ENCODE data around the gene TLX2.
"Not testable (repeated sequence)": the region's sequence is repeated elsewhere in the genome, so short reads cannot be mapped to it uniquely, and the experiment has no call there.

TLX2 gene

DNA sequence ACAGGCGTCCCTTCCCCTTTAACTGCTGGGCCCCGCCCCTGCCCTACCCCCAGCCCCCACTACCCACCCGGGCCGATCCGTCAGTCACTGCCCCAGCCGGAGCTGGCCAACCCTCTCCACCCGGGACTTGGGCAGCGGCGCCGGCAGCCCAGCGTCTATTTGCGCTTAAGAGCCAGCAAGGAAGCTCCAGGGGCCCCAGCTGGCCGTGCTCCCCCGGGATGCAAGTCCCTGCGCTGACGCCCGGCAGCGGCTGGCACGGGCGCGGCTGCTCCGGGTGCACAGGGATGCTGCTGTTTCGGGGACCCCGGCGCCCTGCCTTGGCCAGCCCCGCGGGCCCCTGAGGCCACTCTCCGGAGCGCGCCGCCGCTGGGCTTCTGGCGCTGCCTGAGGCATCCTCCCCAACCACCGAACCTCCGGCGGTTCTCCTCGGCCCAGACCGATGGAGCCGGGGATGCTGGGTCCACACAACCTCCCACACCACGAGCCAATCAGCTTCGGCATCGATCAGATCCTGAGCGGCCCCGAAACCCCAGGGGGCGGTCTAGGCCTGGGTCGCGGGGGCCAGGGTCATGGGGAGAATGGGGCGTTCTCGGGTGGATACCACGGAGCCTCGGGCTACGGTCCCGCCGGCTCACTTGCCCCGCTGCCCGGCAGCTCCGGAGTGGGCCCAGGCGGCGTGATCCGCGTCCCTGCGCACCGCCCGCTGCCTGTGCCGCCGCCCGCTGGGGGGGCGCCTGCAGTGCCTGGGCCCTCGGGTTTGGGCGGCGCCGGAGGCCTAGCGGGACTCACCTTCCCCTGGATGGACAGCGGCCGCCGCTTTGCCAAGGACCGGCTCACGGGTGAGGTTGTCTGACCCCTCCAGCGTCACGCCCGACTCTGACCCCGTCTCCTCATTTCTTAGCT lies at the start of gene TLX2:
TSS of gene TLX2 (plus strand) at position 83 of the 903 bp plus-strand sequence. CDS start at position 440, 357 bp downstream.
- DNase-seq (ENCODE audit: low read depth) = no peak

DNA sequence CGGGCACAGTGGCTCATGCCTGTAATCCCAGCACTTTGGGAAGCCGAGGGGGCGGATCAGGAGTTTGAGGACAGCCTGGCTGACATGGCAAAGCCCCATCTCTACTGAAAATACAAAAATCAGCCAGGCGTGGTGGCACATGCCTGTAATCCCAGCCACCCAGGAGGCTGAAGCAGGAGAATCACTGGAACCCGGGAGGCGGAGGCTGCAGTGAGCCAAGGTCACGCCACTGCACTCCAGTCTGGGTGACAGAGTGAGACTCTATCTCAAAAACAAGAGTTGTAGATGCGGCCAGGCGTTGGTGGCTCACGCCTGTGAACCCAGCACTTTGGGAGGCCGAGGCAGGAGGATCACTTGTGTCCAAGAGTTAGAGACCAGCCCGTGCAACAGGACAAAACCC lies 43.5 kb upstream of the TLX2 start:
- DNase-seq (ENCODE audit: low read depth) = not testable (repeated sequence)

DNA sequence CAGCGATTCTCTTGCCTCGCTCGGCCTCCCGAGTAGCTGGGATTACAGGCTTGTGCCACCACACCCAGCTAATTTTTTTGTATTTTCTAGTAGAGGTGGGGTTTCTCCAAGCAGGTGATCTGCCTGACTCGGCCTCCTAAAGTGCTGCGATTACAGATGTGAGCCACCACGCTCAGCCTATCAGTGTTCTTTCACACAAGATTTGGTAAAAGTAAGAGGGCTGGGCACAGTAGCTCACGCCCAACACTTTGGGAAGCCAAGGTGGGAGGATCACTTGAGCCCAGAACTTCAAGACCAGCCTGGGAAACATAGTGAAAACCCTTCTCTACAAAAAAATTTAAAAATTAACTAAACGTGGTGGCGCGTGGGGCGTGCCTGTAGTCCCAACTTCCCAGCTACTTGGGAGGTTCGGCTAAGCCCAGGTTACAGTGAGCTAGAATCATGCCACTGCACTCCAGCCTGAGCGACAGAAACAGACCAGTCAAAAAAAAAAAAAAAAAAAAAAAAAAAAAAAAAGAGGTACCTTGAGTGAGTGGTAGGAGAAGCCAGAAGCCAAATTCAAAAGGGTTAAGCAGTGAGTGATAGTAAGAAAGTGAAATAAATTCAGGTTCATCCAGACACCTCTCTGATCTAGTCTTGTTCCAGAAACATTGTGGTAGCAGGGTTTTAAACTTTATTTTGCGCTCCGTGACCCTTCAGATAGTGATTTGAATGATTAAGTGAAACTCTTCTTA lies 42.8 kb upstream of the TLX2 start:
- DNase-seq (ENCODE audit: low read depth) = no peak

DNA sequence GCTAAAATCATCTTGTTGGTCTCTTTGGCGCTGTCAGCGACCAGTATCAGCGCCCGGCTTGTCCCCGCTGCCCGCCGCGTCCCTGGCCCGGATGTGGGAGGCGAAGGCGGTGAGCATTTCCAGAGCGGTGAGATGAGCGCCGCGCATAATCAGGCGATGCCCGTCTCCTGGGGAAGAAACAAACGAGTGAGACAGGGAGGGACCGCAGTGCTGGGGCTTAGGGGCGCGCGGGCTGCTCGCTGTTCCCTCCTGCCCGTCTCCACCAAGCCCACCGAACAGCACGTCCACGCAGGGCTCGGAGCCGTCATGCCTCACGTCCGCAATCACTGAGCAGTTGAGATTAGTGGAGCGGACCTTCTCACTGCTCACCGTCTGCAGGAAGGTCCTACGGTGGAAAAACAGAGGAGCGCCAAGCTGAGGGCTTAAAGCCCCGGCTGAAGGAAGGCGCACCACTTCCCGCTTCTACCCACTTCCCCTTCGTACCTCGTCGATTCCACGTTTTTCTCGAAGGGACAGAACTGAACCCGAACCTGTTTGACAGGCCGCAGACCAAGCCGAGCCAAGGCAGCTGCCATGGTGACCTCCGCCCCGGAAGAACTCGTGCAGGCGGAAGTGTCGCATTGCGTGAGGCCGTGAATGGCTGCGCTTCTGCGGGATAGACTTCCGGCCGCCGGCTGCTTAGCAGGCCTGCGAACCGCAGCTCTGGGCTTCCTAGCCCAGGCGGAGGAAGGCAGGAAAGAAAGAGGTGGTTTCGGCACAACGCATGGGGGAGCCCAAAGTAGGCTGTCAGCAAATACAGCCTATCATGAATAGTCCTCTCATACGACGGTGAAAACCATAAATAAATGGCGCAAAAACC lies 41.9 kb upstream of the TLX2 start, which contains the start of gene MRPL53:
TSS of gene MRPL53 (minus strand) at position 595 of the 859 bp plus-strand sequence. CDS start at position 575, 20 bp downstream.
- peak; percentile 96 for DNase-seq (ENCODE audit: low read depth)

DNA sequence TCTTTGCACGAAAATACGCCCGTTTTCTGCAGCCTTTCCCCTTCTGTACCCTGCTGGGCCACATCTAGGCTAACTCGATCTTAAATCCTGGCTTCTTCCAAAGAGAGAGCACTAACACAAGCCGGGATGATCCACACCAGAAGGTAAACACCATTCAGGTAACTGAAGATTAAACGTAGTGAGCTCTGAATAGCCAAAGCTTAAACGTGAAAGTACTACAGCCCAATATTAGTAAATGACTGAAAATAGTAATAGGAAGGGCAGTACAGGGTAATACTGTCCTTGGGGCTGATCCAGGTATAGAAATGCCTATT lies 41.3 kb upstream of the TLX2 start:
- DNase-seq (ENCODE audit: low read depth) = no peak

DNA sequence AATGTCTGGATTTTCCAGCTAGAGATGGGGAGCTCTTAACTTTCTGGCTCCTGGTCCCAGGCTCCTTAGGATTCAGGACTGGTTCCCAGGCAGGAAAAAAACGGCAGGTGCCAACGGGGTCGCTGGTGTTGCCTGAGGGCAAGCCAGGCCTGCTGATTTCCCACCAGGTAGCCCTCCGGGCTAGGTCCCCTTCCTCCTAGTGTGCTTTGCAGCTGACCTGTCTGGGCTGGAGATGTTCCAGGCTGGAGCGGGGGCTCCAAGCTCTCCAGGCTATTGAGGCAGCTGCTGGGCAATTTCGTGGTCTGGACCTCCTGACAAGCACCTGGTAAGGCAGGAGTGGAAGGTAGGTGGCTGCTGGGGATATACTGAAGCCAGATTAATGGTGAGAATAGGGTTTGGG lies 39.8 kb upstream of the TLX2 start:
- DNase-seq (ENCODE audit: low read depth) = no peak

DNA sequence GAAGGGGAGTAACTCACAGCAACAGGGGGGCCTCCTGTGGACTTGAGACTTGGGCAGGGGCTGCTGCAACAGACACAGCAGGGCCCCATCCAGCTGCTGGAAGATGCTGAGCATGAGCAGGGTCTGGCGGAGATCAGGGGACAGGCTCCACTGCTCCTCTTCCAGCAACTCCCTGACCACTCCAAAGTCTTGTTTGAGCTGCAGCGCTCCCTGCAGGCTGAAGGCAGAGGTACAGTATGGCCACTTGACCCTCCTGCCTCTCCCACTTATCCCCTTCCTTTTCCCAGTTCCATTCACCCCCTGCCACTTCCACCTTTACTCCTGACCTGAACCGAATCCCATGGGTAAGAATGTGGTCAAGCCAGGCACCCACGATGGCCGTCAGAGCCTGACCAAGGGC lies 39.4 kb upstream of the TLX2 start:
- DNase-seq (ENCODE audit: low read depth) = no peak

DNA sequence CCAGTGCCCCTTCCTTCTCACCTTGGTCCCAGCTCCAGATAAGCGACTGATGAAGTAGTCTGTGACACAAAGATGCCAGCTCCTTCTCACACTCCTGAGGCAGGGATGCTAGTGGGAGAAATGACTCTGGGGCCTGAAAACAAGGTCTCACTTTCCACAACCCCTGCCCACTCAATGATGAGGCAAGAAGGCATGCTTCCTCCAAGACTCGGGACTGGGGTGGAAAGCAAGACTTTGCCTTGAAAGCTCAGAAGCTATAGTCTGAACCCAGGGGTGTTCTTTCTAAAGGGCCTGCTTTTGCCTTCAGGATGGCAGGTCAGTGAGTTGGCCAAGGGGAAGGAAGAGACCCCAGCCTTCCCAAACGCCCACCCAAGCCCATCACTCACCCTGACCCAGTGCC lies 32.8 kb upstream of the TLX2 start:
- DNase-seq (ENCODE audit: low read depth) = no peak

DNA sequence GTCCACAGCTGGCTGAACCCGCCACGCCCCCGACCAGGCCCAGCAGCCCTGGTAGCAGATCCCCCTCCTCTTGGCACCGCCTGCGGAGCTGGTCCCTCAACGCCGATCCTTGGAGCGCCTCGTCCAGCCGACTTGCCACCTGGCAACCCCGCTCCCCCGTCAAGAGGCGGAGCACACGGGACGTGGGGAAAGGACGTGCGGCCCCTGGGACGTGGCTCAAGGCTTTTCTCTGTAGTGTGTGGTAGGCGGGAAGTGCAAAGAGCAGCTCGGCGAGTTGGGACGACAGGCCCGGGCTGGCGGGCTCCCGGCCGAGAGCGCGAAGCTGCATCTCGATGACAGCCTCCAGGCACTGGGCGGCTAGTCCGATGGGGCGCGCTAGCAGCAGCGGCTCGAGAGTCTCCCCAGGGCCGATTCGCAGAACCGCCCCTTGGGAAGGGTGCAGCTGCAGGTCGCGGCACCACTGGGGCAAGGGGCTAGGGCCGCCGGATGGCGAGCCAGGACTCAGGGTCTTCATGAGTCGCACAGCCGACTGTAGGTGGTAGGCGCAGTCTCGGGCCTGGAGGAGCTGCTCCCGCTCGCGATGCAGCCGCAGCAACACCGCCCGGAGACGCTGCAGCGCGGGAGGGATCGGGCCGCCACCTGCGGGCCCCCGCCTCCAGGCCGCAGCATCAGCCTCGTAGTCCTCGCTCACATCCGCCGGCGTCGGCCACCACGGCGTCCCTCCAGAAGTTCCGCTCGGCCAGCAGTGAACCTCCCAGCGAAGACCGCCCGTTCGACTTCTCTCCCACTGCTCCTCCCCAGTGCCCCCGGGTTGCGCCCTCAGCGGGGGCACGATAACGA lies 32.1 kb upstream of the TLX2 start:
- peak; percentile 27 for DNase-seq (ENCODE audit: low read depth)

DNA sequence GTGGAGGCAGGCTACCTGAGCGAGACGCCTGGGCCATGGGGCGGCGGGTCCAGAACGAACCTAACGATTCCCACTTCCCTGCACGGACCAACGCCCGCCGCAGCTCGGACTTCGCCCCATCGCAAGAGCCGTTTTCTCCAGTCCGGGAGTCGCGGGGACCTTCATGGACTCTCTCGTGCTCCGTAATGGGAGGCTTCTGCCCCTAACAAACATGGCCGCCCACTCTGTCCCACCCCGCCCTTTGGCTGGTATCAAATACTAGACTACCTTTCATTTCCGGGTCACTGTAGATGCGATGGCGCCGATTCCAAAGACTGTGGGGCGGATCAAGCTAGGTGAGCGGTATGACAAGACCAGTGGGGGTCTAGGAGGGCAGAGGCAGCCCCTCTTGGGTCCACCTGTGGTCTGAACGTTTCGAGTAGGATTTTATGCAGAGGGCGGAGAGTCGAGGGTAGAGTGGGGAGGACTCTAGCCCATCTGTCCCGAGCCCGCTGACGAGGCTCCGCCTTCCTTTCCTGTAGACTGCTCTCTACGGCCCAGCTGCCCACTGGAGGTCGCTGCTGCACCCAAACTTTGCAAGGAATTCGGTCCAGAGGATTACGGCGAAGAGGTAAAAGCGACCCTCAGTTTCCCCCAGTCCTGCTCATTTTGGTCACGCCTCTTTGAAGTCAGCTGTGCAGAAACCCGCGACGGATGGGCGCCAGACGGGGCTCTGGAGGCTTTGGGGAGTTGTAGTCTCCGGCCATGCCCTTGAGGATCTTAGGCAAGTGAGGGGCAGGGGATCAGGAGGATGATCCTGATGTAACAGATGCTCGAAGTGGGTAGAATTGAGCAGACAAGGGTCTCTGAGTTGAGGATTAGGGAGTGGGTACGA lies 31.2 kb upstream of the TLX2 start, which contains the start of the genes CCDC142 and TTC31:
TSS of gene CCDC142 (minus strand) at position 198 of the 874 bp plus-strand sequence. CDS start at position 37, 161 bp downstream.
TSS of gene TTC31 (plus strand) at position 281 of the 874 bp plus-strand sequence. CDS start at position 296, 15 bp downstream.
- peak; percentile 90 for DNase-seq (ENCODE audit: low read depth)

DNA sequence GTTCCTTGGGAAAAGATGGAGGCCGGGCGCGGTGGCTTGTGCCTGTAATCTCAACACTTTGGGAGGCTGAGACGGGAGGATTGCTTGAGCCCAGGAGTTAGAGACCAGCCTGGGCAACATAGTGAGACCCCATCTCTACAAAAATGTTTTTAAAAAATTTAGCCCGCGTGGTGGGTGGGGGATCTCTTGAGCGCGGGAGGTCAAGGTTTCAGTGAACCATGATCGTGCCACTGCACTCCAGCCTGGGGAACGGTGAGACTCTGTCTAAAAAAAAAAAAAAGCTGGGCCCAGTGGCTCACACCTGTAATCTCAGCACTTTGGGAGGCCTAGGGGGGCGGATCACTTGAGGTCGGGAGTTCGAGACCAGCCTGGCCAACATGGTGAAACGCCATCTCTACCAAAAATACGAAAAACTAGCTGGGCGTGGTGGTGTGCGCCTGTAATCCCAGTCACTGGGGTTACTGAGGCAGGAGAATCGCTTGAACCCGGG lies 30.5 kb upstream of the TLX2 start:
- DNase-seq (ENCODE audit: low read depth) = not testable (repeated sequence)

DNA sequence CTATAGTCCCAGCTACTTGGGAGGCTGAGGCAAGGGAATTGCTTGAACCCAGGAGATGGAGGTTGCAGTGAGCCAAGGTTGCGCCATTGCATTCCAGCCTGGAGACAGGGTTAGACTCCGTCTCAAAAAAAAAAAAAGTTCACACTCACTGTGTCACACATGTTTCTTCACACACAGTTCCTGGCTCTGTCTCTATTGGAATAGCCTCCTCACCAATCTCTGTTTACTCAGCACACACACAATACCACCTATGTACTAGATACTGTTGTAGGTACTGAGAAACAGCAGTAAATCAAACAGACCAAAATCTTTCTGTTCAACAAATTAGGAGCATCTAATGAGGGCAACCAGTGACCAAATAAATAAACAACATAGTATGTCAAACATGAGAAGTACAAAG lies 28.1 kb upstream of the TLX2 start:
- no peak for DNase-seq (ENCODE audit: low read depth)

DNA sequence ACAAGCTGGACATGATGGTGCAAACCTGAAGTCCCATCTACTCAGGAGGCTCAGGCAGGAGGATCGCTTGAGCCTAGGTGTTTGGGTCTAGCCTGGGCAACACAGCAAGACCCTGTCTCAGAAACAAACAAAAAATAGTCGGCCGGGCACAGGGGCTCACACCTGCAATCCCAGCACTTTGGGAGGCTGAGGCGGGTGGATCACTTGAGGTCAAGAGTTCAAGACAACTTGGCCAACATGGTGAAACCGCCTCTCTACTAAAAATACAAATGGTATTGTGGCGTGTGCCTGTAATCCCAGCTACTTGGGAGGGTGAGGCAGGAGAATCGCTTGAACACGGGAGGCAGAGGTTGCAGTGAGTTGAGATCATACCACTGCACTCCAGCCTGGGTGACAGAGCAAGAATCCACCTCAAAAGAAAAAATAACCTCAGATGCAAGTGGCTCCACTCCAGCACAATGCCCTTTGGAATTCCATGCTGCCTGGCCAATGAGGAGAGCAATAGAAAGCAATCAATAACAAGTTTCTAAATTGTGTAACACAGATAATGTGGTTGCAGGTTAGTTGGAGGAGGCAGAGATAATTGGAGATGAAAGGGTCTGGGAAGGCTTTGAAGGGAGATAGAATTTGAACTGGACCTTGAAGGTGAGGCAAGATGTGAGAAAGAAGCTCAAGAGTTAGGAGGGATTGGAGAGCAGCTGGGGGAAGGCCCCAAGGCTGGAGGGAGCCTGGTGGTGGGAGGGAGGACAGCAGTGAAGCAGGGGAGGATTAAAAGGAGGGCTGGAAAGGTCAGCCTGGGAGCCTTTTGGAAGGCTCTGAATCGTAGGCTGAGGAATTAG lies 25.4 kb upstream of the TLX2 start:
- DNase-seq (ENCODE audit: low read depth) = no peak

DNA sequence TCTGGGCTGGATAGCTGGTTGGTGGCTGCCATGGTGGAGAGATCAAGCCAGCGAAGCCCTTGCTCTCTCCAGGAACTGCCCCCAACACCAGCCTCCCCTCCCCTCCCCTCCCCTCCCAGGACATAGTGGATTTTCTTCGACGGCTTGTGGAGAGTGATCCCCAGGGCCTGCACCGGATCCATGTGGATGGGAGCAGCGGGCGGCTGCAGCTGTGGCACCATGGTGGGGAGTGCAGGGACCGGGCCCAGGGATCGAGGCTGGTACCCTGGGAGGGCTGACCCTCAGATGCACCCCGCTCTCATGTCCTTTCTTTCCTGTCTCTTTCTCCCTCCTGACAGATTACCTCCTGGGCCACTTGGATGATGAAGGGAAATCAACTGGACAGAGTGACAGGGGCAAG lies 24.3 kb upstream of the TLX2 start:
- no peak for DNase-seq (ENCODE audit: low read depth)

DNA sequence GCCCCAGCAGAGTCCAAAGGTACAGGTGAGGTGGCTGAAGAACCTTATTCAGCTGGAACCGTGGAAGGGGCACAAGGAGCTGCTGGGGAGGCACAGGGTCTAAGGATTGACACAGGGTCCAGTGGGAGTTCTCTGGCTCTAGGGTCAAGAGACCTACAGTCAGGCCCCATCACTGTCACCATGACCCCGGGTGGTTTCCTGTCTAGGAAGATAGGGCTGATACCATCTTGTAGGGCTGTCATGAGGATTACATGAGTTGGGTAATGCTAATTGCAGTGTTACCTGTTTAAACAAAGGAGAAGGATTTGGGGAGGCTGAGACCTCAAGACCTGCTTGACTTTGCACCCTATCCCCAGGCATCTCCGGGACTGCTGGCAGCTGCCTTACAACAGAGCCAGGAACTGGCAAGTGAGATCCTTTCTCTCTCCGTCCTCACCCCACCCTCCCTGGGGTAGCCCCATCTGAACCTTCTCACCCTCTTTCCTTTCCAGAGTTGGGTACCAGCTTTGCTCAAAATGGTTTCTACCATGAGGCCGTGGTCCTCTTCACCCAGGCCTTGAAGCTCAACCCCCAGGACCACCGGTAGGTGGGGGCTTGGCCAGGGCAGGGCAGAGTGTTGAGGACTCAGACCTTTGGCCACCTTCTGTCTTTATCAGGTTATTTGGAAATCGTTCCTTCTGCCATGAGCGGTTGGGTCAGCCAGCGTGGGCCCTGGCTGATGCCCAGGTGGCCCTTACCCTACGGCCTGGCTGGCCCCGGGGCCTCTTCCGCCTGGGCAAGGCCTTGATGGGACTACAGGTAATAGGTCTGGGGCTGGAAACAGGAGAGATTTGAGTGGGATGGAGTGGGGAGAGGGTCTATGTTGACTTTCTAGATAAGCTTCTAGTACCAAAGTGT lies 22.4 kb upstream of the TLX2 start:
- no peak for DNase-seq (ENCODE audit: low read depth)

DNA sequence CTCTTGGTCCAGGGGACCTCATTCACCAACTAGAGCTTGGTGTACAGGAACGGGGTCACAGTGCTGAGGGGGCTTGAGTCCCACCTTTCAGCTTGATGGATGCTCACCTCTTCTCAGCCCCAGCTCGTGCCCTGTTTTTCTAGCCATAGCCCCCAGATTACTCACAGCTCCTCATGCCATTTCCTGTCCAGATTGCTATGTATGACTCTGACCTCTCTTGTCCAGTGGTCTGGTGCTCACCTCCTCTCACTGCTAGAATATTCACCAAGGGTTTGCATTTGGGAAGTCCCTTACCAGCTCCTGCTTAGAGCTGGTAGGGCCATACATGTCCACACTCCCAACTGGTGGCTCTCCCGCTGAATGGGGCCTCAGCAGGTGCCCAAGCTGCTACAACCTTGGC lies 20.7 kb upstream of the TLX2 start:
- DNase-seq (ENCODE audit: low read depth) = no peak

DNA sequence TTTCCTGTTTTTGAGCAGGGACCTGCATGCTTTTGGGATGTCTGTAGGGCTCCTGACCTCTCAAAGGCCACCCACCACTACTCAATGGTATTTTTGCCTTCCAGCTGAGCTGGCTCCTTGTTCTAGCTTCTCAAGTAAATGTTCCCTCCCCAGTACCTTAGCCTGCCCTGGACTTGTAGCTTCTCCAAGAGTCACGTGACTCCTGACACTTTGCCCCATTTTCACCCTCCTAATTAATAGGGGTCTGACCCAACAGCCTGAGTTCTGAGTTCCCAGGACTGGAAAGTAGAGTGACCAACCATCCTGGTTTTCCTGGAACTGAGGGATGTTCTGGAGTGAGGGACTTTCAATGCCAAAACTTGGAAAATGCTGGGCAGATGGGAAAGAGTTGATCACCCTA lies 18.8 kb upstream of the TLX2 start:
- no peak for DNase-seq (ENCODE audit: low read depth)

Data from activated gamma-delta T cell treated with anti-CD3 and anti-CD28 coated beads, Interleukin-2, amount 50 U/mL, for 16 hours (primary cell).